ENCODE data around the gene OR52A1. TPM values are rescaled to one million over a fixed set of nuclear protein-coding genes. Genes with fewer than 3 reads are reported as not detected.

The OR52A1 gene
- total RNA-seq, 2 experiments from 2014 or later = not detected

- peak; percentile 91 for TF ChIP-seq CTCF (conservative IDR thresholded peaks at IDR 0.05; ENCODE audit: low read length)
- no peak for TF ChIP-seq EZH2phosphoT487 (IDR thresholded peaks at IDR 0.05; ENCODE audit: borderline replicate concordance, low read depth, low read length)
- H3K9me3 ChIP-seq (ENCODE audit: low read length) = no peaks in the 10 kb centered on the region
- intact Hi-C loops (cut with micrococcal nuclease; ENCODE audit: unreplicated experiment) = loop anchor here (2.0 to 5.0 kb wide), 2 partner anchors 257 to 683 kb away; partner anchors contain the start of gene OR52N2
- H3K9me2 ChIP-seq (ENCODE audit: insufficient read depth, low read length) = no peaks in the 10 kb centered on the region
- POLR2A ChIA-PET = no interaction called here
- no peak overlapping the region for H3K4me3 ChIP-seq (ENCODE audit: low read depth, low read length, poor library complexity, severe bottlenecking)
- no peak overlapping the region for H3K4me2 ChIP-seq (ENCODE audit: low read length)
- H3K4me1 ChIP-seq (ENCODE audit: insufficient read depth, low read length, poor library complexity, severe bottlenecking) = no peaks in the 10 kb centered on the region
- no TSS peak for BruUV-seq (replicated peaks)
- H2AFZ ChIP-seq (ENCODE audit: low read length) = no peak overlapping the region
- no peaks in the 10 kb centered on the region for H3K36me3 ChIP-seq (ENCODE audit: insufficient read depth, low read length)
- CTCF ChIA-PET (ENCODE audit: unreplicated experiment) = no interaction called here
- H3K27ac ChIP-seq (ENCODE audit: low read depth, low read length, poor library complexity, severe bottlenecking) = no peak overlapping the region
- peak; percentile 72 for DNase-seq (ENCODE audit: low spot score)
- no peaks in the 10 kb centered on the region for H3K79me2 ChIP-seq (ENCODE audit: insufficient read depth, low read depth, low read length)
- H4K20me1 ChIP-seq (ENCODE audit: insufficient read depth, low read length) = no peaks in the 10 kb centered on the region
These were observed 30.6 kb downstream of the OR52A1 start for GRCh38 chr11:5123802-5124521.

GRCh38 chr11:5118893-5119292, 35.7 kb downstream of the OR52A1 start:
- intact Hi-C loops (cut with micrococcal nuclease; ENCODE audit: unreplicated experiment) = no loop called here
- no peaks in the 10 kb centered on the region for H3K36me3 ChIP-seq (ENCODE audit: insufficient read depth, low read length)
- H3K79me2 ChIP-seq (ENCODE audit: insufficient read depth, low read depth, low read length) = no peaks in the 10 kb centered on the region
- no peaks in the 10 kb centered on the region for H3K9me3 ChIP-seq (ENCODE audit: low read length)
- no peaks in the 10 kb centered on the region for H3K4me1 ChIP-seq (ENCODE audit: insufficient read depth, low read length, poor library complexity, severe bottlenecking)
- POLR2A ChIA-PET = no interaction called here
- no peak for TF ChIP-seq CTCF (conservative IDR thresholded peaks at IDR 0.05; ENCODE audit: low read length)
- no peak for TF ChIP-seq EZH2phosphoT487 (IDR thresholded peaks at IDR 0.05; ENCODE audit: borderline replicate concordance, low read depth, low read length)
- BruUV-seq (replicated peaks) = no TSS peak
- no peak for DNase-seq (ENCODE audit: low spot score)
- H2AFZ ChIP-seq (ENCODE audit: low read length) = no peak overlapping the region
- no peak overlapping the region for H3K4me3 ChIP-seq (ENCODE audit: low read depth, low read length, poor library complexity, severe bottlenecking)
- H3K27ac ChIP-seq (ENCODE audit: low read depth, low read length, poor library complexity, severe bottlenecking) = no peak overlapping the region
- CTCF ChIA-PET (ENCODE audit: unreplicated experiment) = no interaction called here
- no peaks in the 10 kb centered on the region for H4K20me1 ChIP-seq (ENCODE audit: insufficient read depth, low read length)
- no peak overlapping the region for H3K4me2 ChIP-seq (ENCODE audit: low read length)
- H3K9me2 ChIP-seq (ENCODE audit: insufficient read depth, low read length) = no peaks in the 10 kb centered on the region

- intact Hi-C loops (cut with micrococcal nuclease; ENCODE audit: unreplicated experiment) = no loop called here
- no peaks in the 10 kb centered on the region for H4K20me1 ChIP-seq (ENCODE audit: insufficient read depth, low read length)
- CTCF ChIA-PET (ENCODE audit: unreplicated experiment) = no interaction called here
- DNase-seq (ENCODE audit: low spot score) = no peak
- H3K4me1 ChIP-seq (ENCODE audit: insufficient read depth, low read length, poor library complexity, severe bottlenecking) = no peaks in the 10 kb centered on the region
- H3K4me2 ChIP-seq (ENCODE audit: low read length) = no peak overlapping the region
- no peak overlapping the region for H2AFZ ChIP-seq (ENCODE audit: low read length)
- BruUV-seq (replicated peaks) = no TSS peak
- H3K36me3 ChIP-seq (ENCODE audit: insufficient read depth, low read length) = no peaks in the 10 kb centered on the region
- POLR2A ChIA-PET = interaction anchor here (1.1 kb wide), 1 partner anchor 374 kb away, joined by 3 read pairs; no protein-coding TSS in a partner anchor
- H3K9me2 ChIP-seq (ENCODE audit: insufficient read depth, low read length) = no peaks in the 10 kb centered on the region
- no peak overlapping the region for H3K4me3 ChIP-seq (ENCODE audit: low read depth, low read length, poor library complexity, severe bottlenecking)
- H3K9me3 ChIP-seq (ENCODE audit: low read length) = no peaks in the 10 kb centered on the region
- no peak overlapping the region for H3K27ac ChIP-seq (ENCODE audit: low read depth, low read length, poor library complexity, severe bottlenecking)
- no peaks in the 10 kb centered on the region for H3K79me2 ChIP-seq (ENCODE audit: insufficient read depth, low read depth, low read length)
- TF ChIP-seq CTCF (conservative IDR thresholded peaks at IDR 0.05; ENCODE audit: low read length) (no peak), EZH2phosphoT487 (IDR thresholded peaks at IDR 0.05; ENCODE audit: borderline replicate concordance, low read depth, low read length) (no peak)
These were observed 37.0 kb downstream of the OR52A1 start for GRCh38 chr11:5117588-5117987.

Data from OCI-LY7 (cell line).